ENCODE results near the gene GJB3.
"Not testable (repeated sequence)": the region's sequence is repeated elsewhere in the genome, so short reads cannot be mapped to it uniquely, and the experiment has no call there.

The GJB3 gene

GRCh38 chr1:34761176-34761761 is 19.7 kb upstream of the GJB3 start:
- no peak for DNase-seq (ENCODE audit: low read depth)

GRCh38 chr1:34761776-34762307 is 19.2 kb upstream of the GJB3 start:
- DNase-seq (ENCODE audit: low read depth): no peak

GRCh38 chr1:34762474-34763141 is 18.4 kb upstream of the GJB3 start:
- DNase-seq (ENCODE audit: low read depth): no peak

- DNase-seq (ENCODE audit: low read depth): no peak
These were observed 17.8 kb upstream of the GJB3 start for GRCh38 chr1:34763142-34763781.

GRCh38 chr1:34768856-34769255 is 12.2 kb upstream of the GJB3 start:
- no peak for DNase-seq (ENCODE audit: low read depth)

- no peak for DNase-seq (ENCODE audit: low read depth)
These were observed 10.0 kb upstream of the GJB3 start for GRCh38 chr1:34770891-34771504.

GRCh38 chr1:34771573-34772371 is 9.2 kb upstream of the GJB3 start:
- no peak for DNase-seq (ENCODE audit: low read depth)

GRCh38 chr1:34773114-34773513 is 7.9 kb upstream of the GJB3 start:
- not testable (repeated sequence) for DNase-seq (ENCODE audit: low read depth)

- no peak for DNase-seq (ENCODE audit: low read depth)
These were observed 6.1 kb upstream of the GJB3 start for GRCh38 chr1:34774957-34775356.

- no peak for DNase-seq (ENCODE audit: low read depth)
These were observed 4.1 kb upstream of the GJB3 start for GRCh38 chr1:34776911-34777310.

- no peak for DNase-seq (ENCODE audit: low read depth)
These were observed 3.3 kb upstream of the GJB3 start for GRCh38 chr1:34777519-34778321.

GRCh38 chr1:34778381-34778780 is 2.6 kb upstream of the GJB3 start:
- DNase-seq (ENCODE audit: low read depth): no peak

GRCh38 chr1:34779005-34779404 is 2.0 kb upstream of the GJB3 start:
- DNase-seq (ENCODE audit: low read depth): no peak

GRCh38 chr1:34779526-34779925 is 1.5 kb upstream of the GJB3 start:
- no peak for DNase-seq (ENCODE audit: low read depth)

- no peak for DNase-seq (ENCODE audit: low read depth)
These were observed 1.1 kb upstream of the GJB3 start for GRCh38 chr1:34779962-34780361.

- no peak for DNase-seq (ENCODE audit: low read depth)
These were observed 486 bp upstream of the GJB3 start for GRCh38 chr1:34780528-34780927.

GRCh38 chr1:34781844-34782391 is 904 bp downstream of the GJB3 start:
- no peak for DNase-seq (ENCODE audit: low read depth)

- DNase-seq (ENCODE audit: low read depth): no peak
These were observed 3.8 kb downstream of the GJB3 start for GRCh38 chr1:34784751-34785221.

GRCh38 chr1:34785231-34785874 is 4.3 kb downstream of the GJB3 start:
- DNase-seq (ENCODE audit: low read depth): no peak

GRCh38 chr1:34785875-34786470 is 5.0 kb downstream of the GJB3 start:
- DNase-seq (ENCODE audit: low read depth): no peak

Data from stimulated activated CD8-positive, alpha-beta memory T cell treated with anti-CD3 and anti-CD28 coated beads, Interleukin-12 subunit alpha, Interleukin-12 subunit beta, amount 100 ng/mL, for 1 hour (primary cell).